GM18508 (cell line): Measurements from ENCODE around the gene PRDM11.
A peak's percentile ranks its signal among the peaks of the same experiment; 100 is the strongest.
"Not testable (repeated sequence)": the region's sequence is repeated elsewhere in the genome, so short reads cannot be mapped to it uniquely, and the experiment has no call there.

Experiments used
- ATAC-seq: cut with Tn5 transposase; IDR thresholded peaks from one replicate; pipeline ENCODE4 v1.9.1; 2021; ENCODE audit warnings: moderate number of reproducible peaks; ENCODE audit not compliant: insufficient read depth, unreplicated experiment

PRDM11 gene

GRCh38 chr11:45146072-45147016 is at the start of gene PRDM11:
Gene PRDM11 (plus strand): TSS chr11:45146639. CDS start chr11:45181767, 35,128 bp downstream.
- peak; percentile 9 for ATAC-seq

GRCh38 chr11:45097721-45098493 is 48.5 kb upstream of the PRDM11 start:
- ATAC-seq = no peak

- ATAC-seq = no peak
Observed at GRCh38 chr11:45098929-45099328, 47.5 kb upstream of the PRDM11 start.

- no peak for ATAC-seq
Observed at GRCh38 chr11:45100339-45100738, 46.1 kb upstream of the PRDM11 start.

GRCh38 chr11:45102361-45102809 is 44.1 kb upstream of the PRDM11 start:
- no peak for ATAC-seq

GRCh38 chr11:45102810-45103621 is 43.4 kb upstream of the PRDM11 start:
- ATAC-seq = no peak

GRCh38 chr11:45104006-45104789 is 42.2 kb upstream of the PRDM11 start:
- no peak for ATAC-seq

GRCh38 chr11:45104790-45105084 is 41.7 kb upstream of the PRDM11 start:
- ATAC-seq = no peak

- no peak for ATAC-seq
Observed at GRCh38 chr11:45105233-45105983, 41.0 kb upstream of the PRDM11 start.

- no peak for ATAC-seq
Observed at GRCh38 chr11:45105984-45106375, 40.5 kb upstream of the PRDM11 start.

- no peak for ATAC-seq
Observed at GRCh38 chr11:45106440-45106839, 40.0 kb upstream of the PRDM11 start.

- ATAC-seq = no peak
Observed at GRCh38 chr11:45107029-45107428, 39.4 kb upstream of the PRDM11 start.

GRCh38 chr11:45108070-45109064 is 38.1 kb upstream of the PRDM11 start:
- ATAC-seq = no peak

- ATAC-seq = no peak
Observed at GRCh38 chr11:45109400-45109799, 37.0 kb upstream of the PRDM11 start.

GRCh38 chr11:45110562-45110961 is 35.9 kb upstream of the PRDM11 start:
- ATAC-seq = no peak

- no peak for ATAC-seq
Observed at GRCh38 chr11:45113807-45114206, 32.6 kb upstream of the PRDM11 start.

GRCh38 chr11:45127836-45128235 is 18.6 kb upstream of the PRDM11 start:
- not testable (repeated sequence) for ATAC-seq

GRCh38 chr11:45133878-45134277 is 12.6 kb upstream of the PRDM11 start:
- ATAC-seq = no peak
